ENCODE results near the gene S1PR1.
A peak's percentile ranks its signal among the peaks of the same experiment; 100 is the strongest.
"Not testable (repeated sequence)": the region's sequence is repeated elsewhere in the genome, so short reads cannot be mapped to it uniquely, and the experiment has no call there.

Gene S1PR1
- total RNA-seq: 159 to 967 (median 233) reads per million in 9 experiments

DNA sequence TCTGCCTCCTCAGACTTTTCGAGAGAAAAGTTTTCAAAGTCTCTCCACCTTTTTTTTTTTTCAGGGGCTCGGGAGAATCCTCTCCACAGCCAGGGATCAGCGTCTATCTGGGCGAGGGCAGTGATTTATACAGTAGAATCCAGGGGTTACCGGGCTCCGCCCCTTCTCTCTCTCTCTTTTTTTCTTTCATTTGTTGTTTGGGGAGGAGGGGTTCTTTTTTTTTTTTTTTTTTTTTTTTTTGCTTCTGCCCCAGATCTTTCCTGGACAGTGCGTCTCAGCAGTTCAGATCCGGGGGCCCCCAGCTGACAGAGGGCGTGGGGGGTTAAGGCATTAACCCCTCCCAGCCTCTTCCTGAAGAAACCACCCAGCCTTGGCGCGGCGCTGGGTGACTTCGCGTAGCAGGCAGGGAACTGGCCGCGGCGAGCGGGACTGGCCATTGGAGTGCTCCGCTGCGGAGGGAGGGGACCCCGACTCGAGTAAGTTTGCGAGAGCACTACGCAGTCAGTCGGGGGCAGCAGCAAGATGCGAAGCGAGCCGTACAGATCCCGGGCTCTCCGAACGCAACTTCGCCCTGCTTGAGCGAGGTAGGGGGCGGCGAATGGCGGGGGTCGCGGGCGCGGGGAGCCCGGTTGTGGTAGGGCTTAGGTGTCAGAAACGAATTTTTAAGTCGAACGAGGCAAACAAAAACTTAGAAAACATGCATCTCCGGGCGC is at the start of gene S1PR1:
Gene S1PR1 (plus strand): TSS at position 504 of the 713 bp plus-strand sequence. CDS start 1,966 bp downstream, outside the sequence.
- Mint-ChIP-seq H3K27ac (peak within 1 kb of the TSS; percentile 98 to 99), H3K36me3 (ENCODE audit: insufficient read depth) (peaks cover 70% of the 10 kb centered on the region), H3K9me3 (no peaks in the 10 kb centered on the region), H3K27me3 (no peaks in the 10 kb centered on the region), H3K4me1 (ENCODE audit: low read depth in 2 of 2) (peaks cover 41 to 61% of the 10 kb centered on the region in 2 donors), H3K4me3 (peak within 1 kb of the TSS; percentile 99)
- ATAC-seq (replicated peaks) (peak; percentile 42), DNase-seq (peak; percentile 54 to 61 (median 60))

DNA sequence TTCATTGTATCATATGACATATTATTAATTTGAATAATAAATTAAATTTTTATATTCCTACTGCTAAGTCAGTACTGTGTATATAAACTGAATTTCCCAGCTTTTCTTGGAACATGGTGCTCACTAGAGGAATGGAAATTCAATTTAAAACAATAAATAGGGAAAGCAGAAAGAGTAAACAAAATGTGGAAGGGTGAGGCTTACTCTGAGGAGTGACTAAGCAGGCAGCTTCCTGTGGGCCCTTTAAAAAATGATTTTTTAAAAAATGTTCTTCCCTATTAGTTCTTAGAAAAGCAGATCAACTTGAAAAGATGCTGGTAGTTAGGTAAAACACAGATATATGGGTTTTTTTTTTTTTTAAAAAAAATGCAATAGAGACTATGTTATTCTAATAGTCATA is 49.5 kb upstream of the S1PR1 start:
- no peaks in the 10 kb centered on the region for H3K9me3 Mint-ChIP-seq

DNA sequence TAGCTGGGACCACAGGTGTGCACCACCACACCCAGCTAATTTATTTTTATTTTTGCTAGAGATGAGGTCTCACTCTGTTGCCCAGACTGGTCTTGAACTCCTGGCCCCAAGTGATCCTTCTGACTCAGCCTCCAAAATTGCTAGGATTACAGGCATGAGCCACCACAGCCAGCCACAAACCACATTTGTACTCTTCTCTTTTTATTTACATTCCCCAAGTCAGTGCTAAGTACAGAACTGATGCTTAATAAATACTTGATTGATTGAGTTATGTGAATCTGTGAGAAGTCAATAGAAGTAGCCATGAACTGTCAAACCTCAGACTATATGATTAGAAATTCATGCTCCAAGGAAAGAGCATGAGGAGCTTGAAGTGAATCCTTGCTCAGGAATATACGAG is 48.5 kb upstream of the S1PR1 start:
- Mint-ChIP-seq H3K27me3 (no peaks in the 10 kb centered on the region), H3K4me1 (ENCODE audit: low read depth in 2 of 2) (peaks cover 3 to 7% of the 10 kb centered on the region in 2 donors), H3K36me3 (ENCODE audit: insufficient read depth) (no peaks in the 10 kb centered on the region), H3K9me3 (no peaks in the 10 kb centered on the region), H3K4me3 (no peak overlapping the region), H3K27ac (peak overlapping the region in 1 of 2 donors; percentile 67)
- ATAC-seq (replicated peaks) (no peak), DNase-seq (no peak)

More for the DNA sequence above, 49.5 kb upstream of the S1PR1 start:
- ATAC-seq (replicated peaks) (no peak), DNase-seq (no peak)
- Mint-ChIP-seq H3K36me3 (ENCODE audit: insufficient read depth) (no peaks in the 10 kb centered on the region), H3K27me3 (no peaks in the 10 kb centered on the region), H3K4me1 (ENCODE audit: low read depth in 2 of 2) (peaks cover 3 to 7% of the 10 kb centered on the region in 2 donors), H3K4me3 (no peak overlapping the region), H3K27ac (no peak overlapping the region)

DNA sequence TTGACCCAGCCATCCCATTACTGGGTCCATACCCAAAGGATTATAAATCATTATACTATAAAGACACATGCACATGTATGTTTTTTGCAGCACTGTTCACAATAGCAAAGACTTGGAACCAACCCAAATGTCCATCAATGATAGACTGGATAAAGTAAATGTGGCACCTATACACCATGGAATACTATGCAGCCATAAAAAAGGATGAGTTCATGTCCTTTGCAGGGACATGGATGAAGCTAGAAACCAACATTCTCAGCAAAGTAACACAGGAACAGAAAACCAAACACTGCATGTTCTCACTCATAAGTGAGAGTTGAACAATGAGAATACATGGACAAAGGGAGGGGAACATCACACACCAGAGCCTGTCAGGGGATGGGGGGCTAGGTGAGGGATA is 47.9 kb upstream of the S1PR1 start:
- H3K27ac Mint-ChIP-seq: peak overlapping the region in 1 of 2 donors; percentile 67
- not testable (repeated sequence) for H3K4me3 Mint-ChIP-seq; DNase-seq; H3K9me3 Mint-ChIP-seq; H3K36me3 Mint-ChIP-seq (ENCODE audit: insufficient read depth); H3K4me1 Mint-ChIP-seq (ENCODE audit: low read depth in 2 of 2); H3K27me3 Mint-ChIP-seq; ATAC-seq (replicated peaks)

DNA sequence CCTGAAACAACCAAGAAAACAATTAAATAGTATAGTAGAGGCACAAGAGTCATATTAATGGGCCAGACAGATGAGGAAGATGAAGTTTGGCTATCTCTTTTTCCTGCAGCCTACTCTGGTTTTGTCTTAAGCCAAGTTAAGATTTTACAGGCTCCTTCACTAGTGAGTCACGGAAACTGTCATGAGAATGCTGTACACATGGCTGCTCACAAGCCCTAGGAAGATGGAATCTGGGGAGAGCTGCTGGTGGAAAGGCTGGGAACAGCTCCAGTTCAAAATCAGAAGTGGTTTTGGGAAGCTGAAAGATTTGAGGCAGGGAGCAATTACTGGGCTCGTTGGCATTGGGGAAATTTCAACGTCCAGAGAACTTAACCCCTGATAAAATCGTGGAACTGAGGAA is 46.4 kb upstream of the S1PR1 start:
- Mint-ChIP-seq H3K27ac (peak overlapping the region in 1 of 2 donors; percentile 50), H3K27me3 (no peaks in the 10 kb centered on the region), H3K4me1 (ENCODE audit: low read depth in 2 of 2) (peaks cover 3 to 7% of the 10 kb centered on the region in 2 donors), H3K9me3 (no peaks in the 10 kb centered on the region), H3K36me3 (ENCODE audit: insufficient read depth) (no peaks in the 10 kb centered on the region), H3K4me3 (no peak overlapping the region)
- ATAC-seq (replicated peaks): no peak
- no peak for DNase-seq

DNA sequence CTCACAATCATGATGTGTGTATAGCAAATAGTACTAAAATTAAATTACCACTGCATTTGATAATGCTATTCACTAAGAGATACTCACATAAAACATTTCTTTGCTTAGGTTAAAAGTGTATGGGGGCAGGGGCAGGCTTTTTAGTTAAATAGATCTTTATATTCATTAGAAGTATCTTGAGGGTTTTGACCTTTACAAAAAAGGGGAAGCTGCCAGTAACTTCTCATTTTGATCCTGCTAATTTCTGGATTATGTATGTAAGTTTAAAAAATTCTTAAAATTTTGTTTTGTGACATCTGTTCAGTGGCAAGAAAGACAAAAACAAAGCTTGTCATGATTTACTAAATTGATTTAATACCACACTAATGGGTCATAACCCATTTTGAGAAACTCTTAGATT is 45.8 kb upstream of the S1PR1 start:
- DNase-seq (no peak), ATAC-seq (replicated peaks) (no peak)
- peaks cover 3 to 7% of the 10 kb centered on the region in 2 donors for H3K4me1 Mint-ChIP-seq (ENCODE audit: low read depth in 2 of 2)
- no peaks in the 10 kb centered on the region for H3K27me3 Mint-ChIP-seq
- H3K4me3 Mint-ChIP-seq: no peak overlapping the region
- no peaks in the 10 kb centered on the region for H3K9me3 Mint-ChIP-seq
- no peaks in the 10 kb centered on the region for H3K36me3 Mint-ChIP-seq (ENCODE audit: insufficient read depth)
- no peak overlapping the region for H3K27ac Mint-ChIP-seq

DNA sequence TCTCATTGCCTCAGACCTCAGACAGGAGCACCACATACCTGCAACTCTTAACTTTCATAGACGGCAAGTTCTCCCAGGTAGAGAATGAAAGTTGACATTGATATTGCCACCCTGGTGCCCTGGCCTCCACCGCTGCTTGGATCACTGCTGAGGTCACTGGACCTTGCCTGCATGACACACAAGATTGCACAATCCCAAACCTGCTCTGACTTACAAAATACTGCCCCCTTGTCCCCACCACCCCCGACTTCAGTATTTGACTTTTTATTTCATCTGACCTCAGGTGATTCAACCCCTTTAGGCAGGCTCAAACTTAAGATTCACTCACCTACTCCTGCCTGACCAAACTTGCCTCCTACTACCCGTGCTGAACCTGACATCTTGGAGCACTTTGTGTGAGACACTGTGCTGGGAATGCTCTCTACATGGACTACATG is 43.1 kb upstream of the S1PR1 start:
- H3K4me1 Mint-ChIP-seq (ENCODE audit: low read depth in 2 of 2): no peaks in the 10 kb centered on the region

DNA sequence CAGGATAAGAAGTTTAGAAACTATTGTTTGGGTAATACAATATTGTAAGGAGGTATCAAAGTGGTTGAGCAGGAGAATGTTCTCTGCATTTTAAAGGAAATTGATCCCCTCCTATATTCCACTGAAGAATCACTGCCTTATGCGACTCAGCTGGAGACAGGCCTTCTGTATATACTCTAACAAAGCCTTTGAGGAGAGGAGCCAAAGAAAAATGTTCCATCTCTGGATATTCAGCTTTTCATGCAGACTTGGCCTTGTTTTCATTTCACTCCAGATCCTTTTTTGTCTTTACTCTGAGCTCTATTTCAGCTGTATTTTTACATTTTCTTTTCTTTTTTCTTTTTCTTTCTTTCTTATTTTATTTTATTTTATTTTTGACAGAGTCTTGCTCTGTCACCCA is 42.1 kb upstream of the S1PR1 start:
- Mint-ChIP-seq H3K27me3 (no peaks in the 10 kb centered on the region), H3K36me3 (ENCODE audit: insufficient read depth) (no peaks in the 10 kb centered on the region), H3K27ac (no peak overlapping the region), H3K4me3 (no peak overlapping the region), H3K4me1 (ENCODE audit: low read depth in 2 of 2) (no peaks in the 10 kb centered on the region), H3K9me3 (no peaks in the 10 kb centered on the region)
- no peak for DNase-seq
- ATAC-seq (replicated peaks): no peak

More for the DNA sequence above, 43.1 kb upstream of the S1PR1 start:
- no peak for ATAC-seq (replicated peaks)
- DNase-seq: no peak
- no peaks in the 10 kb centered on the region for H3K9me3 Mint-ChIP-seq
- no peaks in the 10 kb centered on the region for H3K27me3 Mint-ChIP-seq
- H3K36me3 Mint-ChIP-seq (ENCODE audit: insufficient read depth): no peaks in the 10 kb centered on the region
- no peak overlapping the region for H3K4me3 Mint-ChIP-seq
- no peak overlapping the region for H3K27ac Mint-ChIP-seq

DNA sequence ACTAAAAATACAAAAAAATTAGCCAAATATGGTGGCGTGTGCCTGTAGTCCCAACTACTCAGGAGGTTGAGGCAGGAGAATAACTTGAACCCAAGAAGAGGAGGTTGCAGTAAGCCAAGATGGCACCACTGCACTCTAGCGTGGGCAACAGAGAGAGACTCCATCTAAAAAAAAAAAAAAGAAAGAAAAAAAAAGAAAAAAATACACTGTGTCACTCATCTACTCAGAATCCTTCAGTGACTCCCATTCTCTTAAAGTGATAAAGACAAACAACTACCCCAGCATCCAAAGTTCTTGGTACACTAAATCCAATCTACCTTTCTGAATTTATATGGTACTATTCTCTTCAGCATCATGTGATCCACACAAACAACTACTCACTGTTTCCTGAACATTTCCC is 40.2 kb upstream of the S1PR1 start:
- no peaks in the 10 kb centered on the region for H3K36me3 Mint-ChIP-seq (ENCODE audit: insufficient read depth)
- no peaks in the 10 kb centered on the region for H3K27me3 Mint-ChIP-seq
- DNase-seq (no peak), ATAC-seq (replicated peaks) (no peak)
- H3K27ac Mint-ChIP-seq: no peak overlapping the region
- H3K4me3 Mint-ChIP-seq: no peak overlapping the region
- H3K9me3 Mint-ChIP-seq: no peaks in the 10 kb centered on the region
- no peaks in the 10 kb centered on the region for H3K4me1 Mint-ChIP-seq (ENCODE audit: low read depth in 2 of 2)

DNA sequence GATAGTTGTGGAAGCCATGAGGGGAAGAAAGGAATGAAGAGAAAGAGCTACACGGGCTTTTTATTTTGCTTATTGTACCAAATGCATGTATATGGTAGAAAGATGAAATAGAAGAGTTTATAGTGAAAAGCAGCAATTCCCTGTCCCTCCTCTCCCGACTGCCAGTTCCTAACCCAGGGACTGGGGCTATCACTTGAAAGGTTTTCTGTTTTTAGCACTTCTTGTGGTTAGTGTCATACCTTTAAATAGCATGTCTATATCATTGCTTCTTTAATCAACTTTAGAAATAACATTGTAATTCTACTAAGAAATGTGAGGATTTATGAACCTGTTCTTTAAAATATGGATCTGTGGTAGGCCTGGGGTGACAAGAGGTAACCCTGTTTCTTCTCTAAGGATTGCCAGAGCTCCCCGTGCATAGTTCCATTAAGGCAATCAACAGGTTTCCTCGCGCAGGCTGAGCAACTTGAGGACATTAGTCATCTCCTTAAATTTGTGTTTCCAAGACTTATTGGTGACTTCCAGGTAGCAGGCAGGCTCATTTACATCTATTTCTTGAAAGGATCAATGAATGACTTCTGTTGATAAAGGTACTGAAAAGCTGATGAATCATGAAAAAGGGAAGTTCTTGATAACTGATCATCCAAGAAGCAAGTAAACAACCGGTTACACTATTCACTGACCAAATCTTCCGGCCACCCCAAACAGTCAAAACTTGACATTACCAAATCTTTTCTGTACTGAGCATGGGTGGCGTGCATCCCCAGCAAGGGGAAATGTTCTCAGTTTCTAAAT is 37.8 kb upstream of the S1PR1 start:
- no peaks in the 10 kb centered on the region for H3K4me1 Mint-ChIP-seq (ENCODE audit: low read depth in 2 of 2)
- H3K27me3 Mint-ChIP-seq: no peaks in the 10 kb centered on the region
- no peak for ATAC-seq (replicated peaks)
- H3K9me3 Mint-ChIP-seq: no peaks in the 10 kb centered on the region
- no peaks in the 10 kb centered on the region for H3K36me3 Mint-ChIP-seq (ENCODE audit: insufficient read depth)
- H3K27ac Mint-ChIP-seq: no peak overlapping the region
- H3K4me3 Mint-ChIP-seq: no peak overlapping the region
- no peak for DNase-seq

DNA sequence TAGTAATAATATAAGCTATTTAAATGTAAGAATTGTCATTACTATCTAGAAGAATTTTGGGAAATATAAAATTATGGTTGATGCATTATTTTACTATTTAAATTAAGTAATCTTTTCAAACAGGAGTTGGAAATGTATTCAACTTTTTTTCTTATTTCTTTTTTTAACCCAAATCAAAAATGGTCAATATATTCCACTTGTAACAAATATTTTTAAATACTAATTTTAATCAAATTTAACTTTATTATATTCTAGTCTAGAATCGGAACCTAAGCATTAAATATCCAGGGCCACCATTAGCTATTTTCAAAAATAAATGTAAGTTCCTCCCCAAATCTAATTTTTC is 37.2 kb upstream of the S1PR1 start:
- ATAC-seq (replicated peaks): no peak
- Mint-ChIP-seq H3K27ac (no peak overlapping the region), H3K9me3 (no peaks in the 10 kb centered on the region), H3K36me3 (ENCODE audit: insufficient read depth) (no peaks in the 10 kb centered on the region), H3K27me3 (no peaks in the 10 kb centered on the region), H3K4me1 (ENCODE audit: low read depth in 2 of 2) (no peaks in the 10 kb centered on the region), H3K4me3 (no peak overlapping the region)
- DNase-seq: no peak

DNA sequence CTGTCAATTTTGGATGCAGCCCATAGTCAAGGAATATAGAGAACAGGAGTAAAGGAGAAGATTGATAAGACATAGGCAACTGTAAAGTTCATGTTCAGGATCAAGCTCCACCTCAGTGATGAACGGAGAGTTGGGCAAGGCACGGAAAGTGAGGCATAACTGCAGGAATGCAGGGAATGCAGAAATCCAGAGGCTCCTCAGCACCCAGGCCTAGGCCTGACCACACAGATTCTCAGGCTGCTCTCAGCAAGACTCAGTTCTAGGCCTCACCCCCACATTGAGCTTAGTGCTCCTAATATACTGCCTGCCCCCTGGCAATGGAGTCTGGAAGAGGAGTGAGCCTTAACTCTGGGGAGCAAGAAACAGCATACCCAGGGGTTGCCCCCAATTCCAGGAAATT is 36.3 kb upstream of the S1PR1 start:
- no peak for DNase-seq

DNA sequence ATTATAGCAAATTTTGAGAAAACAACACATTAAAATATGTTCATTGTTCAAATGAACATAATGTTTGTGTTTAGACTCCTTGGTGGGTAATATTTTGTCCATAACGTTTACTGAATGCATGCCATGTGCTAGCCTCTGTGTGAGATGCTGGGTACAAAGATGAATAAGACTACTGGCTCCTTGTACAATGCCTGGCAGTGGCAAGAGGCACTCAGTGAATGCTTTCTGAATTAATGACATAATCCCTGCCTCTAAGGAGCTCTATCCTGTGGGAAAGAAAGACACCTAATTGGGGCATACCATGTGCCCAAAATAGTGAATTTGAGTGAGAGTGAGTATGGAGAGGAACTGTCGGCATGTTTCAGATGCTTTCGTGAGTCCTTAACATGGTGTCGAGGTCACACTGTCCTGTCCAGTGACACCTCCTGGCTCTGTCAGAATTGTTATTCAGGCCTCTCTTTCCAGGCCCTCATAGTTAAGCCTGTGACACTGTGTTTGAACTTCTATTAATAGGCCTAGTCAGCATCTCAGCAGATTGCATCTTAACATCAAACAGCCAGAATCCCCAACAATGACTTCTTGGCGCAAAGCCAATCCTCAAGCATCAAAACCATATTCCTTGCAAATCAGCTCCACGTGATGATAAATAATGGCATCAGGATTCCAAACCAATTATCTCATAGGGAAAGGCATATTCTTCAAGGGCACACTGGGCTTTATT is 32.8 kb upstream of the S1PR1 start:
- Mint-ChIP-seq H3K27ac (no peak overlapping the region), H3K36me3 (ENCODE audit: insufficient read depth) (no peaks in the 10 kb centered on the region)

More for the DNA sequence above, 36.3 kb upstream of the S1PR1 start:
- no peaks in the 10 kb centered on the region for H3K36me3 Mint-ChIP-seq (ENCODE audit: insufficient read depth)
- no peak overlapping the region for H3K4me3 Mint-ChIP-seq
- H3K27me3 Mint-ChIP-seq: no peaks in the 10 kb centered on the region
- H3K9me3 Mint-ChIP-seq: no peaks in the 10 kb centered on the region
- H3K27ac Mint-ChIP-seq: no peak overlapping the region
- no peaks in the 10 kb centered on the region for H3K4me1 Mint-ChIP-seq (ENCODE audit: low read depth in 2 of 2)
- no peak for ATAC-seq (replicated peaks)

More for the DNA sequence above, 32.8 kb upstream of the S1PR1 start:
- Mint-ChIP-seq H3K9me3 (no peaks in the 10 kb centered on the region), H3K4me1 (ENCODE audit: low read depth in 2 of 2) (peaks cover 0 to 4% of the 10 kb centered on the region in 2 donors), H3K27me3 (no peaks in the 10 kb centered on the region), H3K4me3 (no peak overlapping the region)
- ATAC-seq (replicated peaks) (no peak), DNase-seq (no peak)
